RWPE1 (cell line): ENCODE results near the gene HNRNPU.

ENCODE experiments used
- CTCF ChIA-PET: fragments of 350-600 bp; sonication (Branson Sonifier 250); formaldehyde crosslinking; extraction: SDS; loops from one replicate; lab custom pipeline; 2021; lab: Yijun Ruan, JAX
- POLR2A ChIA-PET: fragments of 400-600 bp; formaldehyde crosslinking; extraction: SDS; loops from one replicate; lab custom pipeline; 2020; ENCODE audit warnings: antibody characterized with exemption; ENCODE audit not compliant: low non-redundant PET; lab: Yijun Ruan, JAX
- DNase-seq: peaks from one replicate; pipeline ENCODE4 v3.0.0; 2012; ENCODE audit warnings: low spot score
- H3K27ac ChIP-seq: fragments of 450-650 bp; 2 replicates; pipeline ENCODE4 v1.5.1; 2017
- CTCF ChIP-seq: fragments of 450-650 bp; conservative IDR thresholded peaks from 2 replicates; pipeline ENCODE4 v1.5.1; 2017; ENCODE audit warnings: low read depth, mild to moderate bottlenecking

The HNRNPU gene

GRCh38 chr1:244863491-244864252 is 671 bp downstream of the HNRNPU start:
- no peak for TF ChIP-seq CTCF
- ChIA-PET POLR2A (interaction anchor here (1.3 kb wide), 1 partner anchor 106 kb away, joined by 6 read pairs; a partner anchor contains a TSS), CTCF (interaction anchor here (0.7 to 1.7 kb wide), 3 partner anchors 107 to 181 kb away, joined by 3 to 5 read pairs (median 4); no protein-coding TSS in a partner anchor)
- peak overlapping the region; percentile 97 for H3K27ac ChIP-seq
- DNase-seq = no peak

GRCh38 chr1:244862699-244863490 is 1.4 kb downstream of the HNRNPU start:
- ChIA-PET POLR2A (no interaction called here), CTCF (interaction anchor here (1.0 to 1.7 kb wide), 2 partner anchors 108 to 180 kb away, joined by 3 to 5 read pairs; no protein-coding TSS in a partner anchor)
- H3K27ac ChIP-seq = peak overlapping the region; percentile 97
- peak; percentile 91 for DNase-seq
- no peak for TF ChIP-seq CTCF

GRCh38 chr1:244862354-244862698 is 2.0 kb downstream of the HNRNPU start:
- TF ChIP-seq CTCF = no peak
- no peak for DNase-seq
- CTCF ChIA-PET = interaction anchor here (1.7 to 2.2 kb wide), 2 partner anchors 180 kb away, joined by 5 to 10 read pairs; no protein-coding TSS in a partner anchor
- POLR2A ChIA-PET = no interaction called here
- peak overlapping the region; percentile 97; the same call in 1 of the 2 replicates for H3K27ac ChIP-seq

- DNase-seq = no peak
- POLR2A ChIA-PET = interaction anchor here (0.7 kb wide), 1 partner anchor 95 kb away, joined by 5 read pairs; no protein-coding TSS in a partner anchor
- H3K27ac ChIP-seq = no peak overlapping the region
- TF ChIP-seq CTCF = no peak
- CTCF ChIA-PET = interaction anchor here (0.6 to 2.2 kb wide), 3 partner anchors 35 to 1985 kb away, joined by 5 to 10 read pairs (median 7); no protein-coding TSS in a partner anchor
These were observed 2.7 kb downstream of the HNRNPU start for GRCh38 chr1:244861683-244862082.

GRCh38 chr1:244860914-244861610 is 3.3 kb downstream of the HNRNPU start:
- H3K27ac ChIP-seq = no peak overlapping the region
- no peak for DNase-seq
- CTCF ChIA-PET = interaction anchor here (0.6 to 2.2 kb wide), 3 partner anchors 34 to 1985 kb away, joined by 5 to 10 read pairs (median 7); no protein-coding TSS in a partner anchor
- POLR2A ChIA-PET = no interaction called here
- TF ChIP-seq CTCF = no peak
